Cardiac muscle cell (in vitro differentiated cells and primary cell): ENCODE results near the gene TXNDC11. TPM values are rescaled to one million over a fixed set of nuclear protein-coding genes. Genes with fewer than 3 reads are reported as not detected.

Source experiments
- DNase-seq, 2 donors: peaks; one replicate each; pipeline versions ENCODE4 v3.0.0 to v3.0.0-alpha.2; 2010 to 2017; ENCODE audit warnings: low read depth in 1 of 2, low spot score in 1 of 2
- H3K27ac ChIP-seq: fragments of 200-600 bp; sonication (generic); 2 replicates; pipeline ENCODE4 v1.5.1; 2016
- H3K27me3 ChIP-seq: fragments of 200-600 bp; sonication (generic); 2 replicates; pipeline ENCODE4 v1.6.0; 2016; ENCODE audit warnings: control low read depth
- H3K36me3 ChIP-seq: fragments of 200-600 bp; sonication (generic); 2 replicates; pipeline ENCODE4 v1.5.1; 2016; ENCODE audit warnings: control low read depth
- H3K4me1 ChIP-seq: fragments of 200-600 bp; sonication (generic); 2 replicates; pipeline ENCODE4 v1.8.1; 2017; ENCODE audit warnings: low read depth, mild to moderate bottlenecking, mixed run types
- H3K4me3 ChIP-seq: fragments of 200-600 bp; sonication (generic); 2 replicates; pipeline ENCODE4 v1.5.1; 2016; ENCODE audit warnings: mild to moderate bottlenecking
- H3K9me3 ChIP-seq: fragments of 200-600 bp; sonication (generic); 2 replicates; pipeline ENCODE4 v1.5.1; 2017; ENCODE audit warnings: low read depth, mild to moderate bottlenecking, control low read depth
- polyA plus RNA-seq: library from polyadenylated mRNA; unstranded; fragments of >200 nt; fragmentation: Nextera tagmentation; extraction: Ambion mirVana; gene quantifications from 2 replicates; pipeline ENCODE4 v1.2.1, GENCODE V29; 2016
- total RNA-seq: library from RNA; depleted of rRNA; stranded (reverse); fragments of >200 nt; gene quantifications from 2 replicates; pipeline ENCODE4 v1.2.3, GENCODE V29; 2016
- TF ChIP-seq, protein P1 (sequence below): IDR thresholded peaks from 2 replicates; pipeline ENCODE4 v1.5.1; 2012; ENCODE audit warnings: low read depth, mild to moderate bottlenecking, low read length

The TXNDC11 gene
- total and polyA plus RNA-seq, 2 experiments from 2014 or later, result 26.6 to 43.0 TPM

DNA sequence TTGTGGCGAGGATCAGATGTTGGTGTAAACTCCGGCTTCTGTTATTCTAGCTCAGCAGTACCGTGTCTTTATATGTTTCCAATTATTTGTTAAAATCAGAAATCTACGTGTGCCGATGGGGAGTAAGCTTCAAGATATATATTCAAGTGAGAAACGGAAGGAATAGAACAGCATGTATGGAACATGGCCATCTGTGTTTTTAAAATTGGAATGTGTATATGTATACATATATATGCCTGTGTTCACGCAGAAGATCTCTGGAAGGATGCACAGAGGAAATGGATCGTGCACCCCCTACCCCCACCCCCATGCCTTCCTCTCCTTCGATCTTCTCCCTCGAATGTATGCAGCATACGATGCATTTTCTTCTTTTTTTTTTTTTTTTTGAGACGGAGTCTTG, 82.1 kb downstream of the TXNDC11 start:
- TF ChIP-seq, protein P1, sequence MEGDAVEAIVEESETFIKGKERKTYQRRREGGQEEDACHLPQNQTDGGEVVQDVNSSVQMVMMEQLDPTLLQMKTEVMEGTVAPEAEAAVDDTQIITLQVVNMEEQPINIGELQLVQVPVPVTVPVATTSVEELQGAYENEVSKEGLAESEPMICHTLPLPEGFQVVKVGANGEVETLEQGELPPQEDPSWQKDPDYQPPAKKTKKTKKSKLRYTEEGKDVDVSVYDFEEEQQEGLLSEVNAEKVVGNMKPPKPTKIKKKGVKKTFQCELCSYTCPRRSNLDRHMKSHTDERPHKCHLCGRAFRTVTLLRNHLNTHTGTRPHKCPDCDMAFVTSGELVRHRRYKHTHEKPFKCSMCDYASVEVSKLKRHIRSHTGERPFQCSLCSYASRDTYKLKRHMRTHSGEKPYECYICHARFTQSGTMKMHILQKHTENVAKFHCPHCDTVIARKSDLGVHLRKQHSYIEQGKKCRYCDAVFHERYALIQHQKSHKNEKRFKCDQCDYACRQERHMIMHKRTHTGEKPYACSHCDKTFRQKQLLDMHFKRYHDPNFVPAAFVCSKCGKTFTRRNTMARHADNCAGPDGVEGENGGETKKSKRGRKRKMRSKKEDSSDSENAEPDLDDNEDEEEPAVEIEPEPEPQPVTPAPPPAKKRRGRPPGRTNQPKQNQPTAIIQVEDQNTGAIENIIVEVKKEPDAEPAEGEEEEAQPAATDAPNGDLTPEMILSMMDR, result no peak
- Histone ChIP-seq H3K4me3 (no peak overlapping the region), H3K27ac (no peak overlapping the region), H3K9me3 (no peaks in the 10 kb centered on the region), H3K27me3 (no peaks in the 10 kb centered on the region), H3K36me3 (no peaks in the 10 kb centered on the region), H3K4me1 (no peaks in the 10 kb centered on the region)
- no peak for DNase-seq

GRCh38 chr16:11658896-11659708, 83.6 kb downstream of the TXNDC11 start:
- DNase-seq, result peak in 1 of 2 donors; percentile 46
- Histone ChIP-seq H3K27me3 (no peaks in the 10 kb centered on the region), H3K27ac (no peak overlapping the region), H3K36me3 (no peaks in the 10 kb centered on the region), H3K4me1 (no peaks in the 10 kb centered on the region), H3K9me3 (no peaks in the 10 kb centered on the region), H3K4me3 (no peak overlapping the region)
- TF ChIP-seq, protein P1, result no peak

DNA sequence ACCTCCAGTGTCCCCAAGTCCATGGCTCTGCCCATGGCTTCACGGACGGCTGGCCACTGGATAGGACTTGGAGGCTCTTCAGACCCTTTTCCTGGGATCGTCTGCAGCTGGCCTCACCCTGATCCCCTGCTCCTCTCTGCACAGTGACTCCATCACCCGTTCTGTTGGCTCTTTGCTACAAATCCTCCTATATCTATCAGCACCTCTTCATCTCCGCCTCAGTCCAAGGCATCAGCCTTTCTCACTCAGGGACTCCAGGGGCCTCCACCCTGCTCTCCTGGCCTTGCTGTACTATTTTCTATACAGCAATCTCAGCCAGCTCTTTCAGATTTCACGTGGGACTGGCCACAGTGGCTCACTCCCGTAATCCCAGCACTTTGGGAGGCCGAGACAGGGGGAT, 85.1 kb downstream of the TXNDC11 start:
- DNase-seq, result no peak
- TF ChIP-seq, protein P1, result no peak
- no peaks in the 10 kb centered on the region for H3K27me3 ChIP-seq

GRCh38 chr16:11655655-11656054, 87.0 kb downstream of the TXNDC11 start:
- H3K27ac ChIP-seq, result no peak overlapping the region
- H3K4me1 ChIP-seq, result no peaks in the 10 kb centered on the region
- no peak overlapping the region for H3K4me3 ChIP-seq
- H3K27me3 ChIP-seq, result no peaks in the 10 kb centered on the region
- no peaks in the 10 kb centered on the region for H3K9me3 ChIP-seq
- TF ChIP-seq, protein P1, result no peak
- no peaks in the 10 kb centered on the region for H3K36me3 ChIP-seq
- DNase-seq, result no peak

More for the DNA sequence above, 85.1 kb downstream of the TXNDC11 start:
- Histone ChIP-seq H3K4me1 (no peaks in the 10 kb centered on the region), H3K27ac (no peak overlapping the region), H3K36me3 (no peaks in the 10 kb centered on the region), H3K4me3 (no peak overlapping the region), H3K9me3 (no peaks in the 10 kb centered on the region)

DNA sequence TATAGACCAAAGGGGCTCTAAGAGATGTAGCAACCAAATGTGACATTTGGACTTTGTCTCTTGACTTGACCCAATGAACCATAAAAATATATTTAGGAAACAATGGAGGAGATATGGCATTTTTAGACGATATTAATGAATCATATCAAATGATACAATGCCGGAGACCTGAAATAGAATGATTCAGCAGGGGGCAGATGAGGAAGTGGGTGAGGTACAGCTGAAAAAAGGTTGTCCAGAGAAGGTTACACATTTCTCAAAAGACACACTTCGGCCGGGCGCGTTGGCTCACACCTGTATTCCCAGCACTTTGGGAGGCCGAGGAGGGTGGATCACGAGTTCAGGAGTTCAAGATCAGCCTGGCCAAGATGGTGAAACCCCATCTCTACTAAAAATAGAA, 90.9 kb downstream of the TXNDC11 start:
- Histone ChIP-seq H3K4me3 (no peak overlapping the region), H3K9me3 (no peaks in the 10 kb centered on the region), H3K36me3 (no peaks in the 10 kb centered on the region), H3K27me3 (no peaks in the 10 kb centered on the region), H3K27ac (no peak overlapping the region), H3K4me1 (no peaks in the 10 kb centered on the region)
- TF ChIP-seq, protein P1, result no peak
- no peak for DNase-seq
